Brain pericyte (primary cell): ENCODE measurements around the gene RABL2A.
"Not testable (repeated sequence)": the region's sequence is repeated elsewhere in the genome, so short reads cannot be mapped to it uniquely, and the experiment has no call there.

Experiments used
- DNase-seq: peaks from one replicate; pipeline ENCODE4 v3.0.0-alpha.2; 2012; ENCODE audit warnings: low read depth, low spot score

The RABL2A gene

GRCh38 chr2:113626616-113627330 lies at the start of gene RABL2A:
Gene RABL2A, plus strand, starts transcription at chr2:113627266. Its CDS starts 1,341 bp downstream, at chr2:113628607.
- peak; percentile 52 for DNase-seq

GRCh38 chr2:113578508-113578907 lies 48.6 kb upstream of the RABL2A start:
- not testable (repeated sequence) for DNase-seq

- not testable (repeated sequence) for DNase-seq
Measured at GRCh38 chr2:113582473-113582872, 44.6 kb upstream of the RABL2A start.

- DNase-seq: not testable (repeated sequence)
Measured at GRCh38 chr2:113583521-113584225, 43.4 kb upstream of the RABL2A start.

GRCh38 chr2:113584311-113585092 lies 42.6 kb upstream of the RABL2A start:
- not testable (repeated sequence) for DNase-seq

- DNase-seq: not testable (repeated sequence)
Measured at GRCh38 chr2:113587201-113587600, 39.9 kb upstream of the RABL2A start.

- not testable (repeated sequence) for DNase-seq
Measured at GRCh38 chr2:113589591-113589990, 37.5 kb upstream of the RABL2A start.

GRCh38 chr2:113591926-113592325 lies 35.1 kb upstream of the RABL2A start:
- DNase-seq: not testable (repeated sequence)

GRCh38 chr2:113593280-113593679 lies 33.8 kb upstream of the RABL2A start:
- not testable (repeated sequence) for DNase-seq

GRCh38 chr2:113595725-113596124 lies 31.3 kb upstream of the RABL2A start:
- not testable (repeated sequence) for DNase-seq

- DNase-seq: not testable (repeated sequence)
Measured at GRCh38 chr2:113597164-113597563, 29.9 kb upstream of the RABL2A start.

GRCh38 chr2:113597572-113597971 lies 29.5 kb upstream of the RABL2A start:
- not testable (repeated sequence) for DNase-seq

GRCh38 chr2:113598180-113598579 lies 28.9 kb upstream of the RABL2A start:
- not testable (repeated sequence) for DNase-seq

GRCh38 chr2:113598738-113599137 lies 28.3 kb upstream of the RABL2A start:
- DNase-seq: not testable (repeated sequence)

GRCh38 chr2:113599208-113599607 lies 27.9 kb upstream of the RABL2A start:
- DNase-seq: not testable (repeated sequence)

GRCh38 chr2:113602040-113602769 lies 24.9 kb upstream of the RABL2A start:
- DNase-seq: not testable (repeated sequence)

- DNase-seq: no peak
Measured at GRCh38 chr2:113602869-113603466, 24.1 kb upstream of the RABL2A start.

GRCh38 chr2:113603467-113604084 lies 23.5 kb upstream of the RABL2A start:
- DNase-seq: peak; percentile 77

- DNase-seq: peak; percentile 70
Measured at GRCh38 chr2:113604085-113604477, 23.0 kb upstream of the RABL2A start.

GRCh38 chr2:113604661-113605060 lies 22.4 kb upstream of the RABL2A start:
- DNase-seq: not testable (repeated sequence)
